Upper lobe of right lung (tissue), 1 donor: ENCODE measurements around the gene PTPRT. TPM values are rescaled to one million over a fixed set of nuclear protein-coding genes. Genes with fewer than 3 reads are reported as not detected.

ENCODE experiments used
- ATAC-seq: fragments of 200-7000 bp; cut with Tn5 transposase; one replicate; pipeline ENCODE4 v1.9.1; 2020; ENCODE audit warnings: mild to moderate bottlenecking, moderate library complexity
- DNase-seq: peaks from one replicate; pipeline ENCODE4 v3.0.0-alpha.2; 2020
- H3K27ac ChIP-seq: fragments of 200-600 bp; one replicate; pipeline ENCODE4 v1.8.0; 2022
- H3K27me3 ChIP-seq: fragments of 200-600 bp; one replicate; pipeline ENCODE4 v1.8.0; 2022; ENCODE audit warnings: mild to moderate bottlenecking
- H3K36me3 ChIP-seq: fragments of 200-600 bp; one replicate; pipeline ENCODE4 v1.8.0; 2022
- H3K4me1 ChIP-seq: fragments of 200-600 bp; one replicate; pipeline ENCODE4 v1.8.0; 2022
- H3K4me3 ChIP-seq: fragments of 200-600 bp; one replicate; pipeline ENCODE4 v1.8.0; 2022; ENCODE audit warnings: mild to moderate bottlenecking
- H3K9me3 ChIP-seq: fragments of 200-600 bp; one replicate; pipeline ENCODE4 v1.8.0; 2022
- intact Hi-C: fragments of 100-400 bp; cut with DNase I; formaldehyde crosslinking; loops from one replicate; pipeline ENCODE4 v1.11.0; 2022
- total RNA-seq: library from RNA; stranded (reverse); fragmentation: NEBNext Ultra II Directional; extraction: Animal tissue kit (Norgen Biotek cat#: 25700); gene quantifications from one replicate; pipeline ENCODE4 v1.2.1, GENCODE V29; 2021
- TF ChIP-seq, protein P1 (sequence below): fragments of 200-600 bp; IDR thresholded peaks from one replicate; pipeline ENCODE4 v1.8.0; 2022; ENCODE audit warnings: antibody characterized with exemption
- donor health status: DM: no; HTN: yes; CAD: no; lungs with severe emphysema.

Gene PTPRT
- total RNA-seq, 1 donor from 2014 or later: 0.46 TPM

DNA sequence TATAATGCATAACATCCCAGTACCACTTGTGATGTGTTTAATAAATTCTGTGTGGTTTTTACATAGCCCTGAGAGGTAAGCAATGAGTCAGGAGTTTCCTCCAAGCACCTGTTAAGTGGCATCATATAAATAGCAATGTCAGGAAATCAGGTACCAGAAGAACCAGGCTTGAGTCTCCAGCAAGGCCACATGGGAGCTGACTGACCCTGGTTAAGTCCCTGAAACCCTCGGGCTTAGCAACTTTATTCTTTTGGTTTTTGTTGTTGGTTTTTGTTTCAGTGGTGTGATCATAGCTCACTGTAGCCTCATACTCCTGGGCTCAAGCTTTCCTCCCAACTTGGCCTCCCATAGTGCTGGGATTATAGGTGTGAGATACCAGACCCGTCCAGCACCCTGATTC lies 70.0 kb downstream of the PTPRT start:
- Histone ChIP-seq H3K4me3 (no peak overlapping the region), H3K36me3 (no peaks in the 10 kb centered on the region), H3K27me3 (no peaks in the 10 kb centered on the region), H3K9me3 (no peaks in the 10 kb centered on the region), H3K27ac (no peak overlapping the region), H3K4me1 (no peaks in the 10 kb centered on the region)
- DNase-seq (no peak), ATAC-seq (no peak)
- TF ChIP-seq, protein P1, sequence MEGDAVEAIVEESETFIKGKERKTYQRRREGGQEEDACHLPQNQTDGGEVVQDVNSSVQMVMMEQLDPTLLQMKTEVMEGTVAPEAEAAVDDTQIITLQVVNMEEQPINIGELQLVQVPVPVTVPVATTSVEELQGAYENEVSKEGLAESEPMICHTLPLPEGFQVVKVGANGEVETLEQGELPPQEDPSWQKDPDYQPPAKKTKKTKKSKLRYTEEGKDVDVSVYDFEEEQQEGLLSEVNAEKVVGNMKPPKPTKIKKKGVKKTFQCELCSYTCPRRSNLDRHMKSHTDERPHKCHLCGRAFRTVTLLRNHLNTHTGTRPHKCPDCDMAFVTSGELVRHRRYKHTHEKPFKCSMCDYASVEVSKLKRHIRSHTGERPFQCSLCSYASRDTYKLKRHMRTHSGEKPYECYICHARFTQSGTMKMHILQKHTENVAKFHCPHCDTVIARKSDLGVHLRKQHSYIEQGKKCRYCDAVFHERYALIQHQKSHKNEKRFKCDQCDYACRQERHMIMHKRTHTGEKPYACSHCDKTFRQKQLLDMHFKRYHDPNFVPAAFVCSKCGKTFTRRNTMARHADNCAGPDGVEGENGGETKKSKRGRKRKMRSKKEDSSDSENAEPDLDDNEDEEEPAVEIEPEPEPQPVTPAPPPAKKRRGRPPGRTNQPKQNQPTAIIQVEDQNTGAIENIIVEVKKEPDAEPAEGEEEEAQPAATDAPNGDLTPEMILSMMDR: no peak
- intact Hi-C loops: no loop called here

DNA sequence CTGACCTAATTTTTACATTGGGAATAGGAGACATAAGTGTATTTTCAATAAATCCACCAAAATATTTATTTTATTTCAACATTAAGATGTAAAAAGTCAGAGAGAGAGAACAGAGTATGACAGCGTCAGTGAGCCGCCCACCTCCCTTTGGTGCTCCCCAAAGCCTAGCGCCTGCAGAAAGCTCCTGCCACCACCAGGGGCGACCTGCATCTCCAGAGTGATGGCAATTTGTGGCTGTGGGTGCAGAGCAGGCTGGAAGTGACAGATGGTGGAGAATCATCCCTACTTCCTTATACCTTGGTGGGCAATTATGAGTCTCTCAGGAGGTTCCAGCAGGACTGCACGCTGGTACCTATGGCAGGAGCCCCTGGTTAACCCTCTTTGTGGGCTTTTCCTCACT lies 87.3 kb downstream of the PTPRT start:
- ATAC-seq: no peak
- intact Hi-C loops: no loop called here

DNA sequence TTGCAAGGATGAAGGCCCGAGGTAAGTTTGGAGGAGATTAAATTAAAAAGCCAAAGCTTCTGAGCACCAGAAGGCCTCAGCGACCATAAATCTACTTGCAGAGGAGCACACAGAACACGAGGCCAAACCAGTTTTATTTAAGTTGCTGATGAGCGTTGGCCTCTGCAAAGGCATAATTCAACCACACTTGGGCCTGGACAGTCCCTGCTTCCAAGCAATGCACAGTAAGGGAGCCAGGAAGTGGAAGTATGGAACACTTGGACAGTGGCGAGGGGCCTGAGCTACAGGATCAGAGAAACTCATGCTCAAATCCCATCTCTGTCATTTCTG lies 92.8 kb downstream of the PTPRT start:
- Histone ChIP-seq H3K36me3 (no peaks in the 10 kb centered on the region), H3K4me3 (no peak overlapping the region), H3K9me3 (no peaks in the 10 kb centered on the region), H3K4me1 (no peaks in the 10 kb centered on the region), H3K27ac (no peak overlapping the region), H3K27me3 (no peaks in the 10 kb centered on the region)
- ATAC-seq (no peak), DNase-seq (no peak)
- intact Hi-C loops: no loop called here
- TF ChIP-seq, protein P1: no peak

More for the DNA sequence above, 87.3 kb downstream of the PTPRT start:
- TF ChIP-seq, protein P1: no peak
- H3K4me1 ChIP-seq: no peaks in the 10 kb centered on the region
- H3K27me3 ChIP-seq: no peaks in the 10 kb centered on the region
- H3K36me3 ChIP-seq: no peaks in the 10 kb centered on the region
- H3K9me3 ChIP-seq: no peaks in the 10 kb centered on the region
- DNase-seq: no peak
- no peak overlapping the region for H3K4me3 ChIP-seq
- H3K27ac ChIP-seq: no peak overlapping the region

DNA sequence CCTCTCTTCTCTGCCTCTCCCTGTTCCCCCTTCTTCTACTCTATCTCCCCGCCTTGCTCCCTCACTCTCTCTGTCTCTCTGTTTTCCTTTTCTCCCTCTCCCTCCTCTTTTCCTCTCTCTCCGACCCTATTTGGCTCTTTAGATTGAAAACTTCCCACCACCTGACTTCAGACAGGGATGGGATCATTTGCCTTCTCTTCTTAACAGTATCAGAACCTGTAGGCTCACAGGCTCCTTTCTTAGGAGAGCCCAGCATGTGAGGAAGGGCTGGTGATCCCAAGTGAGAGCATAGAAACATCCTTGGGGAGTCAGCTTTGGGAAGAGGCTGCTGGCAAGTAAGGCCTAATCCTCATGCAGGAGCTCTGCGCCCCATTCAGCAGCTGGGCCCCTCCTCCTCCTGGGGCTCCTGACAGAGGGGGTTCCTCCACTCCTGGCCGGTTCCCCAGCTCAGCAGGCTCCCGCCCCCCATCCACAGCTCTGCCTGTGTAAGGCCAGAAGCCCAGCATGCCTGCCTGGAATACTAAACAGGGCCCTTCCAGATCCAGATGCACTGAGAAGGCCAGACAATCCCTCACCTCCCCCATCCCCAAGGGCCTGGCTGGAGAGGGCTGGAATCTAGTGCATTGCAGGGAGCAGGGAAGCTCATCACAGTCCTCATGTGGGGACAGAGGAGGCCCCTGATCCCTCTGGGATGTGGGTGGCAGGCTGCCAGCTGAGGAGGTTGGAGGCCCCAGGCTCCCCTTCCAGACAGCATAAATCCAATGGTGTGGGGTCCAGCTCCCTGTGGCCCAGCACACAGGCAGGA lies 93.4 kb downstream of the PTPRT start:
- no peaks in the 10 kb centered on the region for H3K4me1 ChIP-seq
- TF ChIP-seq, protein P1: no peak
- no peaks in the 10 kb centered on the region for H3K36me3 ChIP-seq
- H3K9me3 ChIP-seq: no peaks in the 10 kb centered on the region
- intact Hi-C loops: no loop called here
- ATAC-seq (no peak), DNase-seq (no peak)
- H3K4me3 ChIP-seq: no peak overlapping the region
- no peak overlapping the region for H3K27ac ChIP-seq
- H3K27me3 ChIP-seq: no peaks in the 10 kb centered on the region

DNA sequence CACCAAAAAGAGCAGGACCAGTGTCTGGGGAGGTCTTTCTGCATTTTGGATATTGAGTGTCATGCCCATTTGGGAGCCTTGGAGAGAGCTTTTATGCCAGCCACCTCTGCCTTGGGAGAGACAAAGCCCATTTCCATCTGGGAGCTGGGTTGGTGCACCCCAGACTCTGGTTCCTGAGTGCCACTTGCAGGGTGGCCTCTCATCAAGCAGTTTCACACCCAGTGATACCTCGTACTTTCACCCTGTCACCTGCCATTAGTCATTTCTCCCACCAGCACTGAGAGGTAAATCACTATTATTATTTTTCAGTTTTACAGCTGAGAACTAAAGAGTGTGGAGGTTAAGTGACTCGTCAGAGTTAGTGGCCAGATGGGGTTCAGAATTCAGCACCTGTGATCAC lies 94.7 kb downstream of the PTPRT start:
- TF ChIP-seq, protein P1: no peak
- Histone ChIP-seq H3K27ac (no peak overlapping the region), H3K4me3 (no peak overlapping the region), H3K27me3 (no peaks in the 10 kb centered on the region), H3K4me1 (no peaks in the 10 kb centered on the region), H3K9me3 (no peaks in the 10 kb centered on the region), H3K36me3 (no peaks in the 10 kb centered on the region)
- no peak for DNase-seq
- intact Hi-C loops: no loop called here
- ATAC-seq: no peak
